ENCODE measurements around the gene LUC7L3. TPM values are rescaled to one million over a fixed set of nuclear protein-coding genes. Genes with fewer than 3 reads are reported as not detected.

LUC7L3 gene
- total RNA-seq, 1 donor from 2014 or later: 32.0 TPM

GRCh38 chr17:50728881-50729765 lies 9.7 kb downstream of the LUC7L3 start:
- H3K27ac ChIP-seq: no peak overlapping the region
- no peaks in the 10 kb centered on the region for H3K27me3 ChIP-seq
- H3K9me3 ChIP-seq: no peaks in the 10 kb centered on the region
- H3K36me3 ChIP-seq: no peaks in the 10 kb centered on the region
- no peak for DNase-seq (ENCODE audit: low spot score in 2 of 2)
- H3K4me3 ChIP-seq: no peak overlapping the region
- no peak for TF ChIP-seq CTCF (IDR thresholded peaks at IDR 0.05)
- intact Hi-C loops (cut with DNase I): no loop called here
- H3K4me1 ChIP-seq: peaks cover 0 to 62% of the 10 kb centered on the region in 2 donors

- Histone ChIP-seq H3K9me3 (no peaks in the 10 kb centered on the region), H3K27ac (no peak overlapping the region), H3K4me3 (no peak overlapping the region), H3K4me1 (peaks cover 0 to 50% of the 10 kb centered on the region in 2 donors), H3K36me3 (no peaks in the 10 kb centered on the region), H3K27me3 (no peaks in the 10 kb centered on the region)
- TF ChIP-seq CTCF (IDR thresholded peaks at IDR 0.05): no peak
- no peak for DNase-seq (ENCODE audit: low spot score in 2 of 2)
- intact Hi-C loops (cut with DNase I): no loop called here
Observed at GRCh38 chr17:50731575-50732460, 12.4 kb downstream of the LUC7L3 start.

DNA sequence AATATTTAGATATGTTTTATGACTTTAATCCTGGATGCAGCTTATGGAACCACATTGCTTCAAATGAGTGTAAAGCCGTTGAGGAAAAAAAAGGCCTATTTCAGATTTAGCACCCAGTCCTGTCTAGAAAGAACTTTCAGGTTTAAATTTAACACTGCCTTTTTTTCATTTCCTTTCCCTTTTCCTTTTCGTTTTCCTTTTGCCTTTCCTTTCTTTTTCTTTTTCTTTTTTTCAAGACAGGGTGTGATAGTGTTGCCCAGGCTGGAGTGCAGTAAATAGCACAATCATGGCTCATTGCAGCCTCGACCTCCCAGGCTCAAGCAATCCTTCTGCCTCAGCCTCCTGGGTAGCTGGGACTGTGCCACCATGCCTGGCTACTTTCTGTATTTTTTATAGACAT lies 15.9 kb downstream of the LUC7L3 start:
- Histone ChIP-seq H3K27me3 (no peaks in the 10 kb centered on the region), H3K27ac (no peak overlapping the region), H3K4me3 (no peak overlapping the region), H3K4me1 (peaks cover 0 to 28% of the 10 kb centered on the region in 2 donors), H3K36me3 (peaks cover 10 to 13% of the 10 kb centered on the region in 2 donors), H3K9me3 (no peaks in the 10 kb centered on the region)
- no peak for TF ChIP-seq CTCF (IDR thresholded peaks at IDR 0.05)
- intact Hi-C loops (cut with DNase I): no loop called here
- DNase-seq (ENCODE audit: low spot score in 2 of 2): no peak

DNA sequence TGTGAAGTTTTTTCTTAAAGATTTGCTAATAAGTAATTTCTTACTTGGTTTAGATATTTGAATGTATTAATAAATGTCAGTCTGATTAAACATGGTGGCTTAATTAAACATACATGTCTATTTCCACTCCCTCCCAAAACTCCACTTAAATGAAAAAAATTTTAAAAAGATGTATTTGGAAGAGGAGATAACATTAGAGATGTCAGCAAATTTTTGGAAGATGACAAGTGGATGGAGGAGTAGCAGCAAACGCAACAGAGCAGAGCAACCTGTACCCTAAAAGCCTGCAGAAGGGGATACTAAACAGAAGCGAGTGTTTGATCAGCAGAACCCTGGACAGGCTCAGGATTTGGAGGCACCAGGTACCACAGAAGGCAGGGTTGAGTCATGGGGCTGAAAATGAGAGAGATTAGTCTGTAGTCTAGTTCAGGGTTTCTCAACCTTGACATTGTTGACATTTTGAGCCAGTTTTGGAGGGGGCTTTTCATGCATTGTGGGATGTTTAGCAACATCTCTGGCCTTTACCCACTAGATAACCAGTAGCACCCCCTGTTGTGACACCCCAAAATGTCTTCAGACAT lies 17.8 kb downstream of the LUC7L3 start:
- H3K9me3 ChIP-seq: no peaks in the 10 kb centered on the region
- intact Hi-C loops (cut with DNase I): no loop called here
- H3K27ac ChIP-seq: no peak overlapping the region
- H3K4me3 ChIP-seq: no peak overlapping the region
- H3K36me3 ChIP-seq: peaks cover 26 to 32% of the 10 kb centered on the region in 2 donors
- H3K27me3 ChIP-seq: no peaks in the 10 kb centered on the region
- TF ChIP-seq CTCF (IDR thresholded peaks at IDR 0.05): no peak
- DNase-seq (ENCODE audit: low spot score in 2 of 2): no peak
- H3K4me1 ChIP-seq: peaks cover 0 to 11% of the 10 kb centered on the region in 2 donors

GRCh38 chr17:50739098-50739497 lies 19.7 kb downstream of the LUC7L3 start:
- H3K27ac ChIP-seq: no peak overlapping the region
- no peaks in the 10 kb centered on the region for H3K27me3 ChIP-seq
- H3K4me1 ChIP-seq: peaks cover 0 to 3% of the 10 kb centered on the region in 2 donors
- no peak for DNase-seq (ENCODE audit: low spot score in 2 of 2)
- TF ChIP-seq CTCF (IDR thresholded peaks at IDR 0.05): no peak
- peaks cover 45 to 50% of the 10 kb centered on the region in 2 donors for H3K36me3 ChIP-seq
- intact Hi-C loops (cut with DNase I): no loop called here
- no peaks in the 10 kb centered on the region for H3K9me3 ChIP-seq
- no peak overlapping the region for H3K4me3 ChIP-seq
